ENCODE data around the gene DOCK8. TPM values are rescaled to one million over a fixed set of nuclear protein-coding genes. Genes with fewer than 3 reads are reported as not detected.
"Not testable (repeated sequence)": the region's sequence is repeated elsewhere in the genome, so short reads cannot be mapped to it uniquely, and the experiment has no call there.

The DOCK8 gene
- total RNA-seq (2014; rRNA removed; shearing (Covaris generic)) (0.50 and 0.94 TPM in 2 replicates), polyA plus RNA-seq (2016; fragmentation: Nextera tagmentation; extraction: Ambion mirVana) (1.2 and 2.6 TPM in 2 replicates)
- long read RNA-seq, result 0 reads

GRCh38 chr9:214648-215493, at the start of gene DOCK8:
Gene DOCK8, plus strand, starts transcription at chr9:214865. Its CDS starts 112 bp downstream, at chr9:214977.
- TF ChIP-seq JUNB (IDR thresholded peaks at IDR 0.05; ENCODE audit: unreplicated experiment), result no peak
- TF ChIP-seq CTCF (conservative IDR thresholded peaks at IDR 0.05; ENCODE audit: low read depth in 2 of 2), result peak in 1 of 2 experiments; percentile 58; a peak in 2 of 4 replicates
- Histone ChIP-seq H3K9me2 (ENCODE audit: insufficient read depth) (no peaks in the 10 kb centered on the region), H3K27me3 (ENCODE audit: insufficient read depth) (peaks cover 53% of the 10 kb centered on the region), H2AFZ (peak within 1 kb of the TSS; percentile 100), H3K4me1 (ENCODE audit: insufficient read depth) (peaks cover 14% of the 10 kb centered on the region), H3F3A (replicated peaks; ENCODE audit: low read depth) (peaks cover 6% of the 10 kb centered on the region; the same call in 1 of the 2 replicates), H3K4me2 (peak within 1 kb of the TSS; percentile 92), H4K20me1 (replicated peaks; ENCODE audit: insufficient read depth) (no peaks in the 10 kb centered on the region), H3K79me2 (replicated peaks; ENCODE audit: insufficient read depth) (no peaks in the 10 kb centered on the region), H3K36me3 (ENCODE audit: insufficient read depth) (no peaks in the 10 kb centered on the region), H3K27ac (ENCODE audit: low read depth) (no peak within 1 kb of the TSS), H3K4me3 (peak within 1 kb of the TSS; percentile 79)
- ATAC-seq (peak; percentile 90), DNase-seq (ENCODE audit: low spot score) (peak; percentile 87)
- Mint-ChIP-seq H3K27me3 (ENCODE audit: insufficient read depth, low read depth, poor library complexity) (peaks cover 26% of the 10 kb centered on the region), H3K4me3 (peak within 1 kb of the TSS; percentile 76), H3K9me3 (no peaks in the 10 kb centered on the region; the same call in 2 of the 3 replicates), H3K4me1 (peaks cover 13% of the 10 kb centered on the region), H3K27ac (no peak within 1 kb of the TSS), H3K36me3 (ENCODE audit: low read depth) (no peaks in the 10 kb centered on the region)

- not testable (repeated sequence) for H2AFZ ChIP-seq; H3K4me3 Mint-ChIP-seq; H3K27me3 Mint-ChIP-seq (ENCODE audit: insufficient read depth, low read depth, poor library complexity); H4K20me1 ChIP-seq (replicated peaks; ENCODE audit: insufficient read depth); H3K27ac Mint-ChIP-seq; H3K27ac ChIP-seq (ENCODE audit: low read depth); DNase-seq (ENCODE audit: low spot score); H3K9me3 Mint-ChIP-seq; H3K36me3 ChIP-seq (ENCODE audit: insufficient read depth); ATAC-seq; H3K79me2 ChIP-seq (replicated peaks; ENCODE audit: insufficient read depth); H3K4me2 ChIP-seq; H3K4me1 ChIP-seq (ENCODE audit: insufficient read depth); H3K27me3 ChIP-seq (ENCODE audit: insufficient read depth); H3K4me1 Mint-ChIP-seq; H3F3A ChIP-seq (replicated peaks; ENCODE audit: low read depth); H3K4me3 ChIP-seq; H3K9me2 ChIP-seq (ENCODE audit: insufficient read depth); H3K36me3 Mint-ChIP-seq (ENCODE audit: low read depth)
These were observed 44.9 kb upstream of the DOCK8 start for GRCh38 chr9:169757-170156.

GRCh38 chr9:178140-178825, 36.4 kb upstream of the DOCK8 start:
- H3K9me2 ChIP-seq (ENCODE audit: insufficient read depth); H3K9me3 Mint-ChIP-seq; H2AFZ ChIP-seq; H4K20me1 ChIP-seq (replicated peaks; ENCODE audit: insufficient read depth); H3K79me2 ChIP-seq (replicated peaks; ENCODE audit: insufficient read depth); H3K36me3 ChIP-seq (ENCODE audit: insufficient read depth); H3K27me3 Mint-ChIP-seq (ENCODE audit: insufficient read depth, low read depth, poor library complexity); H3K36me3 Mint-ChIP-seq (ENCODE audit: low read depth); ATAC-seq; H3K4me1 Mint-ChIP-seq; H3K27ac ChIP-seq (ENCODE audit: low read depth); H3K4me1 ChIP-seq (ENCODE audit: insufficient read depth); H3F3A ChIP-seq (replicated peaks; ENCODE audit: low read depth); H3K27me3 ChIP-seq (ENCODE audit: insufficient read depth): not testable (repeated sequence)
- H3K4me3 Mint-ChIP-seq, result peak overlapping the region; percentile 89
- DNase-seq (ENCODE audit: low spot score), result peak; percentile 13
- H3K4me2 ChIP-seq, result peak overlapping the region; percentile 80
- peak overlapping the region; percentile 61 for H3K4me3 ChIP-seq
- peak overlapping the region; percentile 93 for H3K27ac Mint-ChIP-seq

Measured in GM23338 (cell line).